ENCODE data around the gene HSF4.

Gene HSF4

GRCh38 chr16:67145746-67146145, 18.8 kb upstream of the HSF4 start:
- no peak for TF ChIP-seq CTCF (IDR thresholded peaks at IDR 0.05; ENCODE audit: insufficient read depth, missing control alignments)
- FAIRE-seq (no peak), DNase-seq (ENCODE audit: insufficient read length, low spot score) (no peak)

GRCh38 chr16:67146523-67147357, 17.8 kb upstream of the HSF4 start:
- FAIRE-seq (no peak), DNase-seq (ENCODE audit: insufficient read length, low spot score) (no peak)
- no peak for TF ChIP-seq CTCF (IDR thresholded peaks at IDR 0.05; ENCODE audit: insufficient read depth, missing control alignments)

GRCh38 chr16:67147437-67148140, 17.0 kb upstream of the HSF4 start:
- no peak for TF ChIP-seq CTCF (IDR thresholded peaks at IDR 0.05; ENCODE audit: insufficient read depth, missing control alignments)
- no peak for FAIRE-seq
- no peak for DNase-seq (ENCODE audit: insufficient read length, low spot score)

GRCh38 chr16:67148221-67148620, 16.3 kb upstream of the HSF4 start:
- FAIRE-seq (no peak), DNase-seq (ENCODE audit: insufficient read length, low spot score) (no peak)
- TF ChIP-seq CTCF (IDR thresholded peaks at IDR 0.05; ENCODE audit: insufficient read depth, missing control alignments), result no peak

- no peak for FAIRE-seq
Observed at GRCh38 chr16:67148656-67149275, 15.8 kb upstream of the HSF4 start.

GRCh38 chr16:67149276-67150046, 15.1 kb upstream of the HSF4 start:
- no peak for DNase-seq (ENCODE audit: insufficient read length, low spot score)
- no peak for TF ChIP-seq CTCF (IDR thresholded peaks at IDR 0.05; ENCODE audit: insufficient read depth, missing control alignments)

More at GRCh38 chr16:67148656-67149275, 15.8 kb upstream of the HSF4 start:
- DNase-seq (ENCODE audit: insufficient read length, low spot score), result no peak
- TF ChIP-seq CTCF (IDR thresholded peaks at IDR 0.05; ENCODE audit: insufficient read depth, missing control alignments), result no peak

More at GRCh38 chr16:67149276-67150046, 15.1 kb upstream of the HSF4 start:
- FAIRE-seq, result no peak

Measured in D721Med (cell line).